Endometrial microvascular endothelial cells (primary cell): Measurements from ENCODE around the gene MYOZ3. TPM values are rescaled to one million over a fixed set of nuclear protein-coding genes. Genes with fewer than 3 reads are reported as not detected.

Experiments
- in situ Hi-C: cut with HindIII; loops from 2 replicates; pipeline ENCODE4 v1.10.0; 2017; ENCODE audit warnings: low sequenced_read_pairs, low pct_unique_long_range_greater_than_20kb; ENCODE audit errors: inconsistent ontology term
- total RNA-seq: library from RNA; depleted of rRNA; stranded (reverse); fragments of >200 nt; gene quantifications from one replicate; pipeline ENCODE4 v1.2.3, GENCODE V29; 2015; ENCODE audit errors: inconsistent ontology term

The MYOZ3 gene
- total RNA-seq, 1 donor from 2014 or later, result 0.09 TPM

DNA sequence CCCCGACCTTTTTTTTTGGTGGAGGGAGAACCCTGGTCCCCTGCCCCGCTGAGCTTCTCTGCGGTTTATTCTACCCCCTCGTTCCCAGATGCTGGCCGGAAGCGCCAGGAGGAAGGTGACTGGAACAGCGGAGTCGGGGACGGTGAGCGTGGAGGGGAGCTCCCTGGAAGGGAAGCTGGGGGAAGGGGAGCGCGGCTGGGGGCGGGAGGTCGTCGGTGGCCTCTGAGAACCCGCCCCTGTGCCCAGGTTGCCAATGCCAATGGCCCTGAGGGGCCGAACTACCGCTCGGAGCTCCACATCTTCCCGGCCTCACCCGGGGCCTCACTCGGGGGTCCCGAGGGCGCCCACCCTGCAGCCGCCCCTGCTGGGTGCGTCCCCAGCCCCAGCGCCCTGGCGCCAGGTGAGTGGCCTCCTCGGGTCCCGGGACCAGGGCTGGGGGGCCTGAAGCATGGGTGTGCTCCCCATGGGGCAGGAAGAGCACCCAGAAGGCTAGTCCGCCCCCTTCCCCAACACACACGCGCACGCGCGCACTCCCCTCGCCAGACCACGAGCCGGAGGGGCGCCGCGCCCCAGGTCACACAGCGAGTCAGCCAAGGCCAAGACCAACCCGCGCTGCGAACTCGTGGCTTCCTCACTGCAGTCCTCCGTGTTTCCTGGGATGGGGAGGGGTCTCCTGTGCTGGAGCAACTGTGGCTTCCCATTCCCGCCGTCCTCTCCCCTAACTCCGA, 10.6 kb downstream of the MYOZ3 start:
- in situ Hi-C loops, result loop anchor here (25.0 kb wide), 2 partner anchors 209 to 359 kb away; partner anchors contain the start of gene ARSI

- in situ Hi-C loops, result loop anchor here (25.0 kb wide), 2 partner anchors 210 to 360 kb away; partner anchors contain the start of gene ARSI
Measured at GRCh38 chr5:150672237-150672883, 11.3 kb downstream of the MYOZ3 start.

DNA sequence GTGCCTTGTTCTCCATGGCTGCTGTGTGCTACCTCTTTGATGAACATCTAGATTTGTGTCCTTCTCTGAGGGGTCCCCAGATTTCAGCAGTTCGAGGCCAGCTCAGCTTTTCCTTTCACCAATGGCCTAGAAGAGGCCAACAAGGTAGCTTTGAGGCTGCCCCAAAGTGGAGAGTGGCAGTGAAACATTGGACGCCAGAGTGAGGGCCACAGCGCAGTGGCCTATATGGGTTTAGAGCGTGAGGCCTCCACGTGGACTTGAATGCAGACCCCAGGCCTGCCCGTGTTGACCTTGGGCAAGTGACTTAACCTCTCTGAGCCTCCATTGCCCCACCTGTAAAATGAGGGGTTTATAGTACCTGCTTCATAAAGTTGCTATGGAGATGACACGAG, 11.8 kb downstream of the MYOZ3 start:
- in situ Hi-C loops, result loop anchor here (25.0 kb wide), 2 partner anchors 211 to 361 kb away; partner anchors contain the start of gene ARSI

DNA sequence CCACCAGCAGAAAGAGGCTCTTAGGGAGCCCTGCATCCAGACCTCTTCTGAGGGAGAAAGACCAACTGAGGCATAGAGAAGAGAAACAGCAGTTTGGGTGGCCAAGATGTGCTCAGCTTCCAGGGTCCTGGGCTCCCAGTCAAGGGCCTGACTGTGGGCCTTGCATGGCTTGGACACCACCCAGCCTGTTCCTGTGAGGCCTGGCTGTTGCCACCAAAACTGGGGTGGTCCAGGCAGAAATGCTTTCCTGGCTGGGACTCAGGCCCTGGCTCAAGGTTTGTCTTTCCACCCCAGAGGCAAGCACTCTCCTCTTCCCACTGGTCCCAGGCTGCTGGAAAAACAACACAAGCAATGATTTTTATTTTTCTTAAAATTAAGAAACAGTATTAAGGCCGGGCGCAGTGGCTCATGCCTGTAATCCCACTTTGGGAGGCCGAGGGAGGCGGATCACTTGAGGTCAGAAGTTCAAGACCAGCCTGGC, 13.3 kb downstream of the MYOZ3 start:
- in situ Hi-C loops, result loop anchor here (25.0 kb wide), 2 partner anchors 212 to 362 kb away; partner anchors contain the start of gene ARSI

GRCh38 chr5:150675069-150675468, 14.0 kb downstream of the MYOZ3 start:
- in situ Hi-C loops, result no loop called here

GRCh38 chr5:150676578-150676977, 15.5 kb downstream of the MYOZ3 start:
- in situ Hi-C loops, result no loop called here

DNA sequence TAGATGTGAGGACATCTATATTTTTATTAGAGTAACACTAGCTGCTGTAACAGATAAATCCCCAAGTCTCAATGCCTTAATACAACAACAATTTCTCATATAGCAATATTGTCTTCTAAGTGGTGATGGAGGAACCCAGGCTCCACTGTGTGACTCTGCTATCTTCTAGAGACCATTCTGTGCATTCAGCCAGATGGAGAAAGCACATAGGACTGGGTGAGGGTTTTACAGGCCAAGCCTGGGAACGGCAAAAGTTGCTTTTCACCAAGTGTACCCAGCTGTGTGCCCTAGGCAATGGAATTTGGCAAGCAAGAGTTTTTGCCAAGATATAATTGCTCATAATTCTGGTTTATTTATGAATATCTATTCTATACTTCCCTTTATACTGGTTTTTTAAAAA, 28.1 kb downstream of the MYOZ3 start:
- in situ Hi-C loops, result no loop called here

DNA sequence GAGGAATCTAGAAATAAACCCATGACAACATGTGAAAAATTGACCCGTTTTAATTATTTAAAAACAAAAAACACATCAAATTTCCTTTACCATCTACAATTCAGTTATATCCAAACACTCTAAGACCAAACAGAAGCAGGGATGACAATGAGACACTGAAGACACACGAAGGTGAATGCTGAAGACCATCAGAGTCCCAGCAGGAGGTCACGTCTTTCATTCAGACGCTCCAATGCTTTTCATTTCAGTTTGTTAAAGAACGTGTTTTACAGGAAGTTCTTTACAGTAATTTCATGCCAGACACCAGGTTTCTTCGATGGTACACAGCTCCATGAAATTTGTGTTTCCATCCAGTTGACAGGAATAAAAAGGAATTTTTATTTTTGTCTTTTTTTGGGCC, 29.7 kb downstream of the MYOZ3 start:
- in situ Hi-C loops, result no loop called here

- in situ Hi-C loops, result no loop called here
Measured at GRCh38 chr5:150692276-150692675, 31.2 kb downstream of the MYOZ3 start.

GRCh38 chr5:150694612-150695011, 33.6 kb downstream of the MYOZ3 start:
- in situ Hi-C loops, result no loop called here

GRCh38 chr5:150700246-150700593, 39.2 kb downstream of the MYOZ3 start:
- in situ Hi-C loops, result no loop called here

DNA sequence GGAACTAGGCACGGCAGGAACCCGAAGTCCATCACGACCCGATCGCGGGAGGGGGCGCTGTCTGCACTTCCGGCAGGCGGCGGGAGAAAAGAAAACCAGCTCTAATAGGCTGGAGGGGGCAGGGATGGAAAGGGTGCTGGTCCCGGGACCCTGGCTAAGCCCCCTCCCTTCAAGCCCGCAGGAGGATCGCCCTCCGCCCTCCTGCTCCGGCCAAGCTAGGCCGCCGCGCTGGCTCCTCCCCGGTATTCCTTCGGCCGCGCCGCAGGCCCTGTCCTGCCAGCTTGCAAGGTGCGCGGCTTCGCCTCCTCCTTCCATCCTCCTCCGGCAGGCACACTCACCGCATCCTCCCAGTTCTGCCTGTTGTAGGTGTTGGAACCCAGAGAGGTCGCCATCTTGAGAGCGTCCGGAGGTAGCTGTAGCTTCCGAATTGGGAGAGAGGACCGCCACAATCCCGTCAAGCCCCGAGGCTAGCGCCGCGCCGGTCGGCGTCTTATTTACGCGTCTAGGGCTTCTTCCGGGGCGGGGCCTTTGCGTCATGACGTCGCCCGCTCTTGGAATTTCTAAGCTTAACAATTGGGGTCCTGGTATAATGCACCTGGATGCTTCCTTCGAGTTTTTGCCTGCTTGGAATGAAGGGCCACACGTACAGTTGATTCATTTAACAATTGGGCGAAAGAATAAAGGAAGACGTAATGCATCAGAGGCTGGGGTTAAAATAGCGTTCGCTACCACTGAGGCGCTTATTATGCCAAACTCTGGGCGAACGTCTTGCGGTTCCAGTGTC, 39.7 kb downstream of the MYOZ3 start, which contains the start of gene RBM22:
Gene RBM22, minus strand, starts transcription at position 469 of the 784 bp plus-strand sequence. Its CDS starts 77 bp downstream, at position 392.
- in situ Hi-C loops, result no loop called here

GRCh38 chr5:150703762-150704161, 42.7 kb downstream of the MYOZ3 start:
- in situ Hi-C loops, result no loop called here

GRCh38 chr5:150706776-150707390, 45.8 kb downstream of the MYOZ3 start:
- in situ Hi-C loops, result no loop called here

GRCh38 chr5:150710165-150710564, 49.1 kb downstream of the MYOZ3 start:
- in situ Hi-C loops, result no loop called here

GRCh38 chr5:150723845-150724244, 62.8 kb downstream of the MYOZ3 start:
- in situ Hi-C loops, result no loop called here
